ENCODE results near the gene CARM1. TPM values are rescaled to one million over a fixed set of nuclear protein-coding genes. Genes with fewer than 3 reads are reported as not detected.
"Not testable (repeated sequence)": the region's sequence is repeated elsewhere in the genome, so short reads cannot be mapped to it uniquely, and the experiment has no call there.

Gene CARM1
- total and polyA plus RNA-seq, 7 donors: 59.1 to 110 (median 94.7) TPM

GRCh38 chr19:10866495-10866894, 4.9 kb upstream of the CARM1 start:
- DNase-seq: no peak
- Histone ChIP-seq H3K4me1 (no peaks in the 10 kb centered on the region), H3K27ac (no peak overlapping the region), H3K36me3 (ENCODE audit: insufficient read depth in 1 of 2, low read depth in 1 of 2) (no peaks in the 10 kb centered on the region), H3K27me3 (ENCODE audit: insufficient read depth in 3 of 3, low read length in 2 of 3) (no peaks in the 10 kb centered on the region), H3K9me3 (no peaks in the 10 kb centered on the region), H3K4me3 (no peak overlapping the region)
- WGBS, 3 donors: 43 to 66% (median 46%) methylated on average over 10 of the region's 10 CpGs
- TF ChIP-seq CTCF (IDR thresholded peaks at IDR 0.05): no peak
- intact Hi-C loops (cut with DNase I): loop anchor here in 1 of 2 donors (5.0 kb wide), 1 partner anchor 99 kb away; no protein-coding TSS in a partner anchor
- ATAC-seq: no peak

- 87 to 89% (median 89%) methylated on average over 9 to 10 of the region's 10 CpGs for WGBS, 3 donors
- no peaks in the 10 kb centered on the region for H3K36me3 ChIP-seq (ENCODE audit: insufficient read depth in 1 of 2, low read depth in 1 of 2)
- no peak for ATAC-seq
- no peak overlapping the region for H3K27ac ChIP-seq
- no peak overlapping the region for H3K4me3 ChIP-seq
- TF ChIP-seq CTCF (IDR thresholded peaks at IDR 0.05): no peak
- DNase-seq: no peak
- no peaks in the 10 kb centered on the region for H3K9me3 ChIP-seq
- intact Hi-C loops (cut with DNase I): loop anchor here in 1 of 2 donors (5.0 kb wide), 1 partner anchor 102 kb away; no protein-coding TSS in a partner anchor
- H3K4me1 ChIP-seq: peaks cover 11% of the 10 kb centered on the region
- H3K27me3 ChIP-seq (ENCODE audit: insufficient read depth in 3 of 3, low read length in 2 of 3): no peaks in the 10 kb centered on the region
Measured at GRCh38 chr19:10868872-10869547, 2.3 kb upstream of the CARM1 start.

GRCh38 chr19:10869872-10870311, 1.5 kb upstream of the CARM1 start:
- peak overlapping the region; percentile 61 for H3K4me3 ChIP-seq
- H3K27me3 ChIP-seq (ENCODE audit: insufficient read depth in 3 of 3, low read length in 2 of 3); H3K36me3 ChIP-seq (ENCODE audit: insufficient read depth in 1 of 2, low read depth in 1 of 2); ATAC-seq; H3K9me3 ChIP-seq: not testable (repeated sequence)
- H3K4me1 ChIP-seq: peaks cover 11% of the 10 kb centered on the region
- intact Hi-C loops (cut with DNase I): loop anchor here in 1 of 2 donors (5.0 kb wide), 1 partner anchor 103 kb away; no protein-coding TSS in a partner anchor
- H3K27ac ChIP-seq: peak overlapping the region; percentile 72
- WGBS, 3 donors: 91 to 96% (median 93%) methylated on average over 11 of the region's 11 CpGs
- peak; percentile 35 to 70 for DNase-seq

GRCh38 chr19:10870501-10870954, 825 bp upstream of the CARM1 start:
- H3K27ac ChIP-seq: peak overlapping the region; percentile 72
- no peaks in the 10 kb centered on the region for H3K27me3 ChIP-seq (ENCODE audit: insufficient read depth in 3 of 3, low read length in 2 of 3)
- peak overlapping the region; percentile 61 for H3K4me3 ChIP-seq
- no peak for TF ChIP-seq CTCF (IDR thresholded peaks at IDR 0.05)
- H3K36me3 ChIP-seq (ENCODE audit: insufficient read depth in 1 of 2, low read depth in 1 of 2): no peaks in the 10 kb centered on the region
- no peaks in the 10 kb centered on the region for H3K9me3 ChIP-seq
- intact Hi-C loops (cut with DNase I): no loop called here
- DNase-seq (no peak), ATAC-seq (no peak)
- H3K4me1 ChIP-seq: peaks cover 17% of the 10 kb centered on the region
- 2 to 5% (median 4%) methylated on average over 15 to 22 of the region's 22 CpGs for WGBS, 3 donors

- TF ChIP-seq CTCF (IDR thresholded peaks at IDR 0.05): no peak
- intact Hi-C loops (cut with DNase I): loop anchor here in 1 of 2 donors (2.0 kb wide), 1 partner anchor 53 kb away; no protein-coding TSS in a partner anchor
- Histone ChIP-seq H3K4me1 (peaks cover 31% of the 10 kb centered on the region), H3K4me3 (peak overlapping the region; percentile 87), H3K27me3 (ENCODE audit: insufficient read depth in 3 of 3, low read length in 2 of 3) (no peaks in the 10 kb centered on the region), H3K36me3 (ENCODE audit: insufficient read depth in 1 of 2, low read depth in 1 of 2) (no peaks in the 10 kb centered on the region), H3K27ac (peak overlapping the region; percentile 96), H3K9me3 (no peaks in the 10 kb centered on the region)
- no peak for ATAC-seq
- 0 to 1% (median 1%) methylated on average over 56 to 90 of the region's 90 CpGs for WGBS, 3 donors
- peak; percentile 58 to 81 for DNase-seq
Measured at GRCh38 chr19:10871711-10872545, 575 bp downstream of the CARM1 start.
